Left lung (tissue), 10 donors: ENCODE measurements around the gene SRGN. TPM values are rescaled to one million over a fixed set of nuclear protein-coding genes. Genes with fewer than 3 reads are reported as not detected.
A peak's percentile ranks its signal among the peaks of the same experiment; 100 is the strongest.

ENCODE experiments used
- ATAC-seq: fragments of 200-7000 bp; cut with Tn5 transposase; one replicate; pipeline ENCODE4 v1.9.1; 2020; ENCODE audit warnings: moderate library complexity
- DNase-seq, 4 donors: peaks; one replicate each; pipeline ENCODE4 v3.0.0-alpha.2; 2013 to 2020
- H3K27ac ChIP-seq, 2 donors: fragments of 200-600 bp; sonication (generic) in 1 of 2; one replicate each; pipeline versions ENCODE4 v1.5.0 to v1.8.0; 2020 to 2021
- H3K27me3 ChIP-seq, 2 donors: fragments of 200-600 bp; sonication (generic) in 1 of 2; one replicate each; pipeline versions ENCODE4 v1.5.0 to v1.8.0; 2020 to 2021
- H3K36me3 ChIP-seq, 2 donors: fragments of 200-600 bp; sonication (generic) in 1 of 2; one replicate each; pipeline versions ENCODE4 v1.5.0 to v1.8.0; 2020 to 2021
- H3K4me1 ChIP-seq, 2 donors: fragments of 200-600 bp; one replicate each; pipeline ENCODE4 v1.8.0; 2021
- H3K4me3 ChIP-seq, 2 donors: fragments of 200-600 bp; sonication (generic) in 1 of 2; one replicate each; pipeline versions ENCODE4 v1.5.0 to v1.8.0; 2020 to 2021; ENCODE audit warnings: mild to moderate bottlenecking in 1 of 2
- H3K9me3 ChIP-seq, 2 donors: fragments of 200-600 bp; sonication (generic) in 1 of 2; one replicate each; pipeline versions ENCODE4 v1.5.0 to v1.8.0; 2020 to 2021
- intact Hi-C, 2 donors: fragments of 100-400 bp; cut with DNase I; formaldehyde crosslinking; loops; one replicate each; pipeline versions ENCODE4 v1.11.2 to v1.14.2; 2022
- polyA plus RNA-seq, 6 donors: library from polyadenylated mRNA; unstranded; fragments of 120-200 nt; gene quantifications; one replicate each; pipeline ENCODE4 v1.2.1, GENCODE V29; 2013; ENCODE audit not compliant: insufficient read length in 6 of 6
- total RNA-seq, 2 donors: library from RNA; stranded (reverse); fragmentation: NEBNext Ultra II Directional; extraction: Animal tissue kit (Norgen Biotek cat#: 25700); gene quantifications; one replicate each; pipeline ENCODE4 v1.2.1, GENCODE V29; 2021
- TF ChIP-seq, protein P1 (sequence below), 2 donors: fragments of 200-600 bp; sonication (generic) in 1 of 2; IDR thresholded peaks; one replicate each; pipeline versions ENCODE4 v1.5.0 to v1.8.0; 2021; ENCODE audit warnings: antibody characterized with exemption in 2 of 2
- donor health status: DM: no; HTN: yes; CAD: no.
- donor health status: DM: no; HTN: no; CAD: no.

Gene SRGN
- total and polyA plus RNA-seq, 8 donors = 25.7 to 533 (median 36.1) TPM

DNA sequence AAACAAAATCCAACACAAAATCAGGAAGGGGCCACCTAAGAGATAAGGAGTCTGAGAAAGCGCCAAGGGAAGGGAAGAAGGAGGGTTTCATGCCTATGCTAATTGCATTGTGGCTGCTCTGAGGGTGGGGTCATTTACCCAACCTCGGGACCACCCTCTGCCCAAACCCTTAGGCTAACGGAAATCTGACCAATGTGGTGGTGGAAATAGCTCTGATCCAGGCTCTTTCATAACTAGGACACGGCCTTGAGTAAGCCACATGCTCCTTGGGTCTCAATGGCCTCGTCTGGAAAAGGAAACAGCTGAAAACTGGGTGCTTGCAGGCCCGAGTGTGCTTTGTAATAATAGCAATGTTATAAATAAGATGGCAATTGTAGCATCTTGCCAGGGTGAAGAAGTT, 14.9 kb upstream of the SRGN start:
- Histone ChIP-seq H3K9me3 (no peaks in the 10 kb centered on the region), H3K4me3 (no peak overlapping the region), H3K4me1 (peaks cover 0 to 52% of the 10 kb centered on the region in 2 donors), H3K27me3 (no peaks in the 10 kb centered on the region), H3K36me3 (no peaks in the 10 kb centered on the region), H3K27ac (peak overlapping the region in 1 of 2 donors; percentile 14)
- ATAC-seq = peak; percentile 29
- DNase-seq = no peak
- intact Hi-C loops = no loop called here
- TF ChIP-seq, protein P1, sequence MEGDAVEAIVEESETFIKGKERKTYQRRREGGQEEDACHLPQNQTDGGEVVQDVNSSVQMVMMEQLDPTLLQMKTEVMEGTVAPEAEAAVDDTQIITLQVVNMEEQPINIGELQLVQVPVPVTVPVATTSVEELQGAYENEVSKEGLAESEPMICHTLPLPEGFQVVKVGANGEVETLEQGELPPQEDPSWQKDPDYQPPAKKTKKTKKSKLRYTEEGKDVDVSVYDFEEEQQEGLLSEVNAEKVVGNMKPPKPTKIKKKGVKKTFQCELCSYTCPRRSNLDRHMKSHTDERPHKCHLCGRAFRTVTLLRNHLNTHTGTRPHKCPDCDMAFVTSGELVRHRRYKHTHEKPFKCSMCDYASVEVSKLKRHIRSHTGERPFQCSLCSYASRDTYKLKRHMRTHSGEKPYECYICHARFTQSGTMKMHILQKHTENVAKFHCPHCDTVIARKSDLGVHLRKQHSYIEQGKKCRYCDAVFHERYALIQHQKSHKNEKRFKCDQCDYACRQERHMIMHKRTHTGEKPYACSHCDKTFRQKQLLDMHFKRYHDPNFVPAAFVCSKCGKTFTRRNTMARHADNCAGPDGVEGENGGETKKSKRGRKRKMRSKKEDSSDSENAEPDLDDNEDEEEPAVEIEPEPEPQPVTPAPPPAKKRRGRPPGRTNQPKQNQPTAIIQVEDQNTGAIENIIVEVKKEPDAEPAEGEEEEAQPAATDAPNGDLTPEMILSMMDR (IDR thresholded peaks at IDR 0.05) = no peak

DNA sequence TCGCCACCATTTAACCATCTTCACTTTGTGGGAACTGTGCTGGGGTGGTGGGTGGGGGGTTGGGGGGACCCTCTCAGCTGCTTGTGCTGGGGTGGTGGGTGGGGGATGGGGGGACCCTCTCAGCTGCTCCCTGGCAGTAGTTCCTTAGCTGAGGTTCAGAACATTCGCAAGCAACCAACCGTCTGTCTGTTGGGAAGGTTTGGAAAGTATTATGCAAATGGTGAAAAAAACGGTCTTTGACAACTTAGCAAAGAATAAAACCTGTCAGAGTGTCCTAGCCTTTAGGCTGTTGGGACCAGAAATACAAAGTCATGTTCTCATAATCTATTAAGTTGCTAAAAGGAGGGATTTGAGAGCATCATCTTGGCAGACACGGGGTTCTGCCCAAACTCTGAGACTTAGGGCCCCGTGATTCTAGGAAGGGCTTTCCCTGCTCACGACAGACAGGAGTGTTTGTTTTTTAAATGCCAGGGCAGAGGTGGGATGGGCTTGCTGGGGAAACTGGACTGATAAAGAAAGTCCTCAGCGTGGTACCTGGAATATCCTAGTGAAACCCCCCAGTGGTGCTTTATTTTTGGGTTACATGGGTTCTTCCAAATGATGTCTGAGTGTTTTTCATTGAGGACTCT, 14.1 kb upstream of the SRGN start:
- Histone ChIP-seq H3K27ac (no peak overlapping the region), H3K4me3 (no peak overlapping the region), H3K9me3 (no peaks in the 10 kb centered on the region), H3K4me1 (peaks cover 0 to 46% of the 10 kb centered on the region in 2 donors), H3K27me3 (no peaks in the 10 kb centered on the region), H3K36me3 (no peaks in the 10 kb centered on the region)
- TF ChIP-seq, protein P1 (IDR thresholded peaks at IDR 0.05) = no peak
- no peak for DNase-seq
- intact Hi-C loops = no loop called here
- ATAC-seq = no peak

DNA sequence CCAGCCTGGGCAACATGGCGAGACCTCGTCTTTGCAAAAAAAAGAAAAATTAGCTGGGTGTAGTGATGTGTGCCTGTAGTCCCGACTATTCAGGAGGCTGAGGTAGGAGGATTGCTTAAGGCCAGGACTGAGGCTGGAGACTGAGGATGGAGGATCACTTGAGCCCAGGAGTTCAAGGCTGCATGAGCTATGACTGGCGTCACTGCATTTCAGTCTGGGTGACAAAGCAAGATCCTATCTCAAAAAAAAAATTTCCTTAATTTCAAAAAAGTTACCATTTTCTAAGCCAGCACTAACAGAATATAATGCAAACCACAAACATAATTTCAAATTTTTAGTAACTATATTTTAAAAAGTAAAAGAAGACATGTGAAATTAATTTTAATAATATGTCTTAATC, 13.4 kb upstream of the SRGN start:
- TF ChIP-seq, protein P1 (IDR thresholded peaks at IDR 0.05) = no peak
- Histone ChIP-seq H3K4me1 (peaks cover 0 to 39% of the 10 kb centered on the region in 2 donors), H3K4me3 (no peak overlapping the region), H3K27me3 (no peaks in the 10 kb centered on the region), H3K27ac (peak overlapping the region in 1 of 2 donors; percentile 33), H3K9me3 (no peaks in the 10 kb centered on the region), H3K36me3 (no peaks in the 10 kb centered on the region)
- DNase-seq = no peak
- ATAC-seq = no peak
- intact Hi-C loops = no loop called here

DNA sequence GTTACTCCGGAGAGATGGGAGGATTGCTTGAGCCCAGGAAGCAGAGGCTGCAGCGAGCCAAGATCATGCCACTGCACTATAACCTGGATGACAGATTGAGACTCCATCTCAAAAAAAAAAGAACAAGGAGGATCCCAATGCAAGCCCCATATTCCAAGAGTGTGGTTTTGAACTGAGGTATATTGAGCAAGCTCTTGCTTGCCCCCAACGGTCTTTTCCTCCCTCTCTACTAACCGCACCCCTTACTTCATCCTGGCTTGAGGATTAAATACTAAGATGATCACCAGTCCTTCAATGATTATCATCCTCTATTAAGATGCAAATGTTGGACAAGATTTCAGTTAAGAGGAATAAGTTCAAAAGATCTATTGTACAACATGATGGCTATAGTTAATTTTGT, 12.5 kb upstream of the SRGN start:
- Histone ChIP-seq H3K27me3 (no peaks in the 10 kb centered on the region), H3K9me3 (no peaks in the 10 kb centered on the region), H3K27ac (peak overlapping the region in 1 of 2 donors; percentile 33), H3K36me3 (no peaks in the 10 kb centered on the region), H3K4me1 (peaks cover 0 to 39% of the 10 kb centered on the region in 2 donors), H3K4me3 (no peak overlapping the region)
- TF ChIP-seq, protein P1 (IDR thresholded peaks at IDR 0.05) = no peak
- intact Hi-C loops = no loop called here
- ATAC-seq (no peak), DNase-seq (no peak)

DNA sequence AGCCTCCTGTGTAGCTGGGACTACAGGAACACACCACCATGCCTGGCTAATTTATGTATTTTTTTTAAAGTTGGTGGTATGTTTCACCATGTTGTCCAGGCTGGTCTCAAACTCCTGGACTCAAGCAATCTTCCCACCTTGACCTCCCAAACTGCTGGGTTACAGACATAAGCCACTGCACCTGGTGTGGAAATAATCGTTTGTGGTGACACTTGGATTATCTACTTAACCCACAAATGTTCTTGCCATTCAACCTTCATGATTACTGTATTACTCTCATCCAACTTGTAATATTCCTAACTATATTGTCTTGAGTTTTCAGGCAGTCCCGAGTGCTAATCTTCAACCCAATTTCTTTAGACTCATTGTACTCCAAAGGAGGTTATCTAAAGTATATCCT, 9.6 kb upstream of the SRGN start:
- Histone ChIP-seq H3K27me3 (no peaks in the 10 kb centered on the region), H3K4me1 (peaks cover 0 to 24% of the 10 kb centered on the region in 2 donors), H3K9me3 (no peaks in the 10 kb centered on the region), H3K4me3 (no peak overlapping the region), H3K36me3 (no peaks in the 10 kb centered on the region), H3K27ac (no peak overlapping the region)
- ATAC-seq (no peak), DNase-seq (no peak)
- intact Hi-C loops = no loop called here
- TF ChIP-seq, protein P1 (IDR thresholded peaks at IDR 0.05) = no peak
